Measurements from ENCODE around the gene FGFBP1. TPM values are rescaled to one million over a fixed set of nuclear protein-coding genes. Genes with fewer than 3 reads are reported as not detected.

Gene FGFBP1
- total and polyA plus RNA-seq, 2 experiments from 2014 or later: not detected

GRCh38 chr4:15901998-15902397 lies 36.5 kb downstream of the FGFBP1 start:
- DNase-seq (ENCODE audit: low read depth in 1 of 2, low spot score in 1 of 2): no peak
- H3K4me1 ChIP-seq (ENCODE audit: low read depth): no peaks in the 10 kb centered on the region
- H3K9me3 ChIP-seq (ENCODE audit: low read depth): no peaks in the 10 kb centered on the region
- no peaks in the 10 kb centered on the region for H3K36me3 ChIP-seq
- no peak overlapping the region for H3K4me3 ChIP-seq
- no peak overlapping the region for H3K27ac ChIP-seq
- no peak for TF ChIP-seq CTCF (IDR thresholded peaks at IDR 0.05; ENCODE audit: low read depth, low read length)
- no peaks in the 10 kb centered on the region for H3K27me3 ChIP-seq

- Histone ChIP-seq H3K4me1 (ENCODE audit: low read depth) (no peaks in the 10 kb centered on the region), H3K27ac (no peak overlapping the region), H3K27me3 (no peaks in the 10 kb centered on the region), H3K36me3 (no peaks in the 10 kb centered on the region), H3K4me3 (no peak overlapping the region), H3K9me3 (ENCODE audit: low read depth) (no peaks in the 10 kb centered on the region)
- no peak for TF ChIP-seq CTCF (IDR thresholded peaks at IDR 0.05; ENCODE audit: low read depth, low read length)
- no peak for DNase-seq (ENCODE audit: low read depth in 1 of 2, low spot score in 1 of 2)
Observed at GRCh38 chr4:15901007-15901406, 37.5 kb downstream of the FGFBP1 start.

- Histone ChIP-seq H3K27me3 (no peaks in the 10 kb centered on the region), H3K4me3 (no peak overlapping the region), H3K9me3 (ENCODE audit: low read depth) (no peaks in the 10 kb centered on the region), H3K27ac (no peak overlapping the region), H3K36me3 (no peaks in the 10 kb centered on the region), H3K4me1 (ENCODE audit: low read depth) (no peaks in the 10 kb centered on the region)
- no peak for TF ChIP-seq CTCF (IDR thresholded peaks at IDR 0.05; ENCODE audit: low read depth, low read length)
- no peak for DNase-seq (ENCODE audit: low read depth in 1 of 2, low spot score in 1 of 2)
Observed at GRCh38 chr4:15899511-15899910, 39.0 kb downstream of the FGFBP1 start.

- H3K27me3 ChIP-seq: no peaks in the 10 kb centered on the region
- H3K27ac ChIP-seq: no peak overlapping the region
- no peaks in the 10 kb centered on the region for H3K9me3 ChIP-seq (ENCODE audit: low read depth)
- H3K36me3 ChIP-seq: no peaks in the 10 kb centered on the region
- no peak overlapping the region for H3K4me3 ChIP-seq
- DNase-seq (ENCODE audit: low read depth in 1 of 2, low spot score in 1 of 2): no peak
- no peak for TF ChIP-seq CTCF (IDR thresholded peaks at IDR 0.05; ENCODE audit: low read depth, low read length)
- no peaks in the 10 kb centered on the region for H3K4me1 ChIP-seq (ENCODE audit: low read depth)
Observed at GRCh38 chr4:15898902-15899301, 39.6 kb downstream of the FGFBP1 start.

GRCh38 chr4:15897577-15897976 lies 41.0 kb downstream of the FGFBP1 start:
- Histone ChIP-seq H3K27me3 (no peaks in the 10 kb centered on the region), H3K4me3 (no peak overlapping the region), H3K9me3 (ENCODE audit: low read depth) (no peaks in the 10 kb centered on the region), H3K36me3 (no peaks in the 10 kb centered on the region), H3K4me1 (ENCODE audit: low read depth) (no peaks in the 10 kb centered on the region), H3K27ac (no peak overlapping the region)
- no peak for DNase-seq (ENCODE audit: low read depth in 1 of 2, low spot score in 1 of 2)
- no peak for TF ChIP-seq CTCF (IDR thresholded peaks at IDR 0.05; ENCODE audit: low read depth, low read length)
